Measurements from ENCODE around the gene HAUS5.

- TF ChIP-seq, protein P1, sequence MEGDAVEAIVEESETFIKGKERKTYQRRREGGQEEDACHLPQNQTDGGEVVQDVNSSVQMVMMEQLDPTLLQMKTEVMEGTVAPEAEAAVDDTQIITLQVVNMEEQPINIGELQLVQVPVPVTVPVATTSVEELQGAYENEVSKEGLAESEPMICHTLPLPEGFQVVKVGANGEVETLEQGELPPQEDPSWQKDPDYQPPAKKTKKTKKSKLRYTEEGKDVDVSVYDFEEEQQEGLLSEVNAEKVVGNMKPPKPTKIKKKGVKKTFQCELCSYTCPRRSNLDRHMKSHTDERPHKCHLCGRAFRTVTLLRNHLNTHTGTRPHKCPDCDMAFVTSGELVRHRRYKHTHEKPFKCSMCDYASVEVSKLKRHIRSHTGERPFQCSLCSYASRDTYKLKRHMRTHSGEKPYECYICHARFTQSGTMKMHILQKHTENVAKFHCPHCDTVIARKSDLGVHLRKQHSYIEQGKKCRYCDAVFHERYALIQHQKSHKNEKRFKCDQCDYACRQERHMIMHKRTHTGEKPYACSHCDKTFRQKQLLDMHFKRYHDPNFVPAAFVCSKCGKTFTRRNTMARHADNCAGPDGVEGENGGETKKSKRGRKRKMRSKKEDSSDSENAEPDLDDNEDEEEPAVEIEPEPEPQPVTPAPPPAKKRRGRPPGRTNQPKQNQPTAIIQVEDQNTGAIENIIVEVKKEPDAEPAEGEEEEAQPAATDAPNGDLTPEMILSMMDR (IDR thresholded peaks at IDR 0.05; ENCODE audit: insufficient read depth, low read depth, low read length) = no peak
- no peak for TF ChIP-seq EZH2 (IDR thresholded peaks at IDR 0.05; ENCODE audit: insufficient read depth, low read length)
Observed at GRCh38 chr19:35622750-35623149, 10.2 kb downstream of the HAUS5 start.

Measured in astrocyte (in vitro differentiated cells and primary cell).